ENCODE data around the gene C3. TPM values are rescaled to one million over a fixed set of nuclear protein-coding genes. Genes with fewer than 3 reads are reported as not detected.

C3 gene
- total and polyA plus RNA-seq, 2 experiments from 2014 or later: 556 to 563 TPM

GRCh38 chr19:6692027-6692426 lies 28.4 kb downstream of the C3 start:
- WGBS (ENCODE audit: low lambda C conversion rate, missing lambda C conversion rate): 90% methylated on average over 10 of the region's 10 CpGs

GRCh38 chr19:6691342-6691741 lies 29.1 kb downstream of the C3 start:
- no peak for DNase-seq (ENCODE audit: low spot score)
- Histone ChIP-seq H3K36me3 (replicated peaks; ENCODE audit: insufficient read depth, low read depth) (no peaks in the 10 kb centered on the region), H2AFZ (no peak overlapping the region), H3K4me2 (no peak overlapping the region), H3K27ac (no peak overlapping the region), H4K20me1 (ENCODE audit: insufficient read depth, poor library complexity, severe bottlenecking) (no peaks in the 10 kb centered on the region), H3K27me3 (no peaks in the 10 kb centered on the region), H3K79me2 (no peaks in the 10 kb centered on the region), H3K4me1 (ENCODE audit: insufficient read depth) (no peaks in the 10 kb centered on the region), H3K4me3 (no peak overlapping the region), H3K9me3 (ENCODE audit: low read depth) (no peaks in the 10 kb centered on the region), H3K9me2 (replicated peaks; ENCODE audit: insufficient read depth) (no peaks in the 10 kb centered on the region)
- WGBS (ENCODE audit: low lambda C conversion rate, missing lambda C conversion rate): 91% methylated on average over 8 of the region's 8 CpGs
- TF ChIP-seq EZH2phosphoT487 (IDR thresholded peaks at IDR 0.05; ENCODE audit: low read depth, severe bottlenecking, unreplicated experiment): no peak
- TF ChIP-seq CTCF (IDR thresholded peaks at IDR 0.05; ENCODE audit: poor library complexity): no peak
- no peak for TF ChIP-seq EZH2 (IDR thresholded peaks at IDR 0.05; ENCODE audit: borderline replicate concordance)

More at GRCh38 chr19:6692027-6692426, 28.4 kb downstream of the C3 start:
- Histone ChIP-seq H3K9me3 (ENCODE audit: low read depth) (no peaks in the 10 kb centered on the region), H3K4me3 (no peak overlapping the region), H2AFZ (no peak overlapping the region), H3K9me2 (replicated peaks; ENCODE audit: insufficient read depth) (no peaks in the 10 kb centered on the region), H3K27ac (no peak overlapping the region), H3K79me2 (no peaks in the 10 kb centered on the region), H3K36me3 (replicated peaks; ENCODE audit: insufficient read depth, low read depth) (no peaks in the 10 kb centered on the region), H3K27me3 (no peaks in the 10 kb centered on the region), H4K20me1 (ENCODE audit: insufficient read depth, poor library complexity, severe bottlenecking) (no peaks in the 10 kb centered on the region), H3K4me2 (no peak overlapping the region), H3K4me1 (ENCODE audit: insufficient read depth) (no peaks in the 10 kb centered on the region)
- TF ChIP-seq CTCF (IDR thresholded peaks at IDR 0.05; ENCODE audit: poor library complexity) (no peak), EZH2phosphoT487 (IDR thresholded peaks at IDR 0.05; ENCODE audit: low read depth, severe bottlenecking, unreplicated experiment) (no peak), EZH2 (IDR thresholded peaks at IDR 0.05; ENCODE audit: borderline replicate concordance) (no peak)
- no peak for DNase-seq (ENCODE audit: low spot score)

GRCh38 chr19:6690160-6690885 lies 30.1 kb downstream of the C3 start:
- TF ChIP-seq CTCF (IDR thresholded peaks at IDR 0.05; ENCODE audit: poor library complexity) (no peak), EZH2phosphoT487 (IDR thresholded peaks at IDR 0.05; ENCODE audit: low read depth, severe bottlenecking, unreplicated experiment) (no peak), EZH2 (IDR thresholded peaks at IDR 0.05; ENCODE audit: borderline replicate concordance) (no peak)
- Histone ChIP-seq H3K4me2 (no peak overlapping the region), H3K27ac (no peak overlapping the region)

More at GRCh38 chr19:6690160-6690885, 30.1 kb downstream of the C3 start:
- H4K20me1 ChIP-seq (ENCODE audit: insufficient read depth, poor library complexity, severe bottlenecking): no peaks in the 10 kb centered on the region
- H3K4me3 ChIP-seq: no peak overlapping the region
- H3K79me2 ChIP-seq: no peaks in the 10 kb centered on the region
- H3K27me3 ChIP-seq: no peaks in the 10 kb centered on the region
- no peaks in the 10 kb centered on the region for H3K36me3 ChIP-seq (replicated peaks; ENCODE audit: insufficient read depth, low read depth)
- no peak for DNase-seq (ENCODE audit: low spot score)
- no peaks in the 10 kb centered on the region for H3K4me1 ChIP-seq (ENCODE audit: insufficient read depth)
- 66% methylated on average over 11 of the region's 11 CpGs for WGBS (ENCODE audit: low lambda C conversion rate, missing lambda C conversion rate)
- H2AFZ ChIP-seq: no peak overlapping the region
- no peaks in the 10 kb centered on the region for H3K9me2 ChIP-seq (replicated peaks; ENCODE audit: insufficient read depth)
- no peaks in the 10 kb centered on the region for H3K9me3 ChIP-seq (ENCODE audit: low read depth)

All from hepatocyte (in vitro differentiated cells).